Lung (tissue), 12 donors: ENCODE measurements around the gene SNX10. TPM values are rescaled to one million over a fixed set of nuclear protein-coding genes. Genes with fewer than 3 reads are reported as not detected.

Experiments used
- ATAC-seq: fragments of 200-7000 bp; cut with Tn5 transposase; one replicate; pipeline ENCODE4 v1.9.1; 2020; ENCODE audit warnings: moderate number of reproducible peaks; ENCODE audit not compliant: insufficient read depth, low FRiP score
- DNase-seq, 3 donors: peaks; one replicate each; pipeline ENCODE4 v3.0.0-alpha.2; 2013 to 2017
- H3K27ac ChIP-seq, 2 donors: one replicate each; pipeline ENCODE4 v1.5.1; 2013; ENCODE audit warnings: mild to moderate bottlenecking in 2 of 2, moderate library complexity in 2 of 2, control low read depth in 1 of 2, inconsistent platforms in 1 of 2, low read depth in 1 of 2, low read length in 1 of 2
- H3K27me3 ChIP-seq, 3 donors: one replicate each; pipeline ENCODE4 v1.5.1; 2013; ENCODE audit warnings: low read length in 2 of 3; ENCODE audit not compliant: control insufficient read depth in 3 of 3, insufficient read depth in 3 of 3
- H3K36me3 ChIP-seq, 4 donors: one replicate each; pipeline ENCODE4 v1.5.1; 2013; ENCODE audit warnings: low read length in 4 of 4, mild to moderate bottlenecking in 1 of 4, moderate library complexity in 1 of 4; ENCODE audit not compliant: control insufficient read depth in 4 of 4, insufficient read depth in 4 of 4
- H3K4me1 ChIP-seq, 5 donors: one replicate each; pipeline ENCODE4 v1.5.1; 2013; ENCODE audit warnings: low read length in 5 of 5, mild to moderate bottlenecking in 2 of 5, moderate library complexity in 1 of 5; ENCODE audit not compliant: control insufficient read depth in 5 of 5, insufficient read depth in 5 of 5
- H3K4me3 ChIP-seq: one replicate; pipeline ENCODE4 v1.5.1; 2013; ENCODE audit warnings: mild to moderate bottlenecking, control low read depth, moderate library complexity
- H3K9ac ChIP-seq, 2 donors: one replicate each; pipeline ENCODE4 v1.5.1; 2013; ENCODE audit warnings: low read length in 2 of 2, control low read depth in 1 of 2; ENCODE audit not compliant: insufficient read depth in 1 of 2
- H3K9me3 ChIP-seq, 4 donors: one replicate each; pipeline ENCODE4 v1.5.1; 2013; ENCODE audit warnings: low read length in 3 of 4, mild to moderate bottlenecking in 1 of 4, moderate library complexity in 1 of 4; ENCODE audit not compliant: control insufficient read depth in 4 of 4, insufficient read depth in 3 of 4
- WGBS, 2 donors: extraction: QIAGEN DNeasy Blood & Tissue Kit; methylation state at CpG; one replicate each; pipeline ENCODE4 v1.1.7; 2013; 5-methylcytosine and 5-hydroxymethylcytosine counted together
- polyA plus RNA-seq, 2 donors: library from polyadenylated mRNA; stranded (reverse); fragments of 200-250 nt; gene quantifications; one replicate each; pipeline ENCODE4 v1.2.1, GENCODE V29; 2013
- total RNA-seq, 2 donors: library from RNA; depleted of rRNA in 1 of 2; stranded (reverse); fragments of >200 nt in 1 of 2; gene quantifications; one replicate each; pipeline ENCODE4 v1.2.1, GENCODE V29; 2014 to 2021
- TF ChIP-seq, protein P1 (sequence below): IDR thresholded peaks from 2 replicates; pipeline ENCODE4 v1.5.1; 2012; ENCODE audit warnings: mild to moderate bottlenecking; ENCODE audit errors: control extremely low read depth, extremely low read depth
- donor health status: control.
- donor health status: control.
- donor health status: Bipolar disorder and iron deficiency.
- donor health status: healthy.
- donor health status: DM: yes; HTN: yes; CAD: no.

SNX10 gene
- total and polyA plus RNA-seq, 4 donors = 12.2 to 54.7 (median 36.7) TPM

DNA sequence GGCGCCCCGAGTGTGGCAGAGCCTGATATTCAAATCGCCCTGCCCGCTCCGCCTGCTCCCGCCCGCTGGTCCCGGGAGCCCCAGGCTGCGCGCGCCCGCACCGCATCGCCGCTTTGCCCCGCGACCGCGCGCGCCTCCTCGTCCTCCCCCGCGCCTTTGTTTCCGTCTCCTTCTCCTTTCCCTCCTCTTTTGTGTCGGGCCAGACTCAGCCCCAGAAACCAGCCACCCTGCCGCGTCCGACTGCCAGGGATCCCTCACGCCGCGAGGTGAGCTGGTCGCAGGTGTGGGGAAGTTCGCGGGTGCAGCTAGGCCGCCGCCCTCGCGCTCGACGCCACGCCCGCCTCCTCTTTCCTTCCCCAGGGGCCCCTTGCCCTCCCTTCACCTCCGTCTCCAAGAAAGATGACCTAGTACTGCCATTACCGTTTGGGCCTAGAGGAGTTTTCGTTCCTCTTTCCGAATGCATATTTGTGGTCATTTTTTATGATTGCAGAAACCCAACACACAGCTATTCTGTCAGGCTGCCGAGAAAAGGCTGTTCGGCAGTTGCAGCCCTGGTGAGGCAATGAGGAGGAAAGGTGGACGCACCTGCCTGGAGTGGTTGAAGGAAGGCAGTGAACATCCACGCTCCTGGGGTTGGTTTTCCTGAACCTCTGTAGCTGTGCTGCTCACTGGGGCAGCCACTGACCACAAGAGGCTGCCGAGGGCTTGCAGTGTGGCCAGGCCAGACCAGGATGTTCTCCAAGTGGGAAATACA, 107.3 kb downstream of the SNX10 start:
- TF ChIP-seq, protein P1, sequence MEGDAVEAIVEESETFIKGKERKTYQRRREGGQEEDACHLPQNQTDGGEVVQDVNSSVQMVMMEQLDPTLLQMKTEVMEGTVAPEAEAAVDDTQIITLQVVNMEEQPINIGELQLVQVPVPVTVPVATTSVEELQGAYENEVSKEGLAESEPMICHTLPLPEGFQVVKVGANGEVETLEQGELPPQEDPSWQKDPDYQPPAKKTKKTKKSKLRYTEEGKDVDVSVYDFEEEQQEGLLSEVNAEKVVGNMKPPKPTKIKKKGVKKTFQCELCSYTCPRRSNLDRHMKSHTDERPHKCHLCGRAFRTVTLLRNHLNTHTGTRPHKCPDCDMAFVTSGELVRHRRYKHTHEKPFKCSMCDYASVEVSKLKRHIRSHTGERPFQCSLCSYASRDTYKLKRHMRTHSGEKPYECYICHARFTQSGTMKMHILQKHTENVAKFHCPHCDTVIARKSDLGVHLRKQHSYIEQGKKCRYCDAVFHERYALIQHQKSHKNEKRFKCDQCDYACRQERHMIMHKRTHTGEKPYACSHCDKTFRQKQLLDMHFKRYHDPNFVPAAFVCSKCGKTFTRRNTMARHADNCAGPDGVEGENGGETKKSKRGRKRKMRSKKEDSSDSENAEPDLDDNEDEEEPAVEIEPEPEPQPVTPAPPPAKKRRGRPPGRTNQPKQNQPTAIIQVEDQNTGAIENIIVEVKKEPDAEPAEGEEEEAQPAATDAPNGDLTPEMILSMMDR = no peak
- WGBS, 2 donors = 1% methylated on average over 31 to 52 of the region's 52 CpGs
- H3K9me3 ChIP-seq = no peaks in the 10 kb centered on the region
- peak; percentile 50 for ATAC-seq
- H3K4me1 ChIP-seq = peaks cover 0 to 18% (median 2%) of the 10 kb centered on the region in 5 donors
- H3K27me3 ChIP-seq = no peaks in the 10 kb centered on the region
- DNase-seq = peak; percentile 54 to 78 (median 77)
- peaks cover 0 to under 1% (median 0%) of the 10 kb centered on the region in 4 donors for H3K36me3 ChIP-seq
- H3K4me3 ChIP-seq = peak overlapping the region; percentile 47
- peak overlapping the region in 1 of 2 donors; percentile 86 for H3K27ac ChIP-seq
- H3K9ac ChIP-seq = peak overlapping the region; percentile 10 to 41

DNA sequence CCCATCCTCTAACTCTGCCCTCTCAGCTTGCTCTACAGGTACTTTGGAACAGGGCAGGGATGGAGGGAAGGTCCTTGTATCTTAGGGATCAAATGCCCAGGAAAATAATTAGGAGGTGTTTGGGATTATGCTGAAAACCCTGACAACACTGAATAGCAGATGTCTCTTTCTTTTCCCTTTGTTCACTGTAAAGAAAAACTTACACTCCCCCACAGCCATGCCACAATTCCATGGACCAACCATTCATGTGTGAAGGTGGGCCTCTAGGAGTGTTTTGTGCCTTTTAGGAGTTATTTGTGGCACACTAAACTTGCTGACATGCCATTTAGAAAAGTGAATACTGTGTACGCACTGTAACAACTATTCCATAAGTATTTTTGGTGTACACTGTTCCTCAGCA, 108.1 kb downstream of the SNX10 start:
- Histone ChIP-seq H3K4me1 (peaks cover 0 to 18% (median 2%) of the 10 kb centered on the region in 5 donors), H3K9me3 (no peaks in the 10 kb centered on the region), H3K27me3 (no peaks in the 10 kb centered on the region), H3K4me3 (no peak overlapping the region), H3K36me3 (peaks cover 0 to 3% (median under 1%) of the 10 kb centered on the region in 4 donors), H3K9ac (peak overlapping the region in 1 of 2 donors; percentile 10), H3K27ac (no peak overlapping the region)
- DNase-seq = no peak
- TF ChIP-seq, protein P1 = no peak
- WGBS, 2 donors = 91 to 97% methylated on average over 1 of the region's 1 CpG
- no peak for ATAC-seq

DNA sequence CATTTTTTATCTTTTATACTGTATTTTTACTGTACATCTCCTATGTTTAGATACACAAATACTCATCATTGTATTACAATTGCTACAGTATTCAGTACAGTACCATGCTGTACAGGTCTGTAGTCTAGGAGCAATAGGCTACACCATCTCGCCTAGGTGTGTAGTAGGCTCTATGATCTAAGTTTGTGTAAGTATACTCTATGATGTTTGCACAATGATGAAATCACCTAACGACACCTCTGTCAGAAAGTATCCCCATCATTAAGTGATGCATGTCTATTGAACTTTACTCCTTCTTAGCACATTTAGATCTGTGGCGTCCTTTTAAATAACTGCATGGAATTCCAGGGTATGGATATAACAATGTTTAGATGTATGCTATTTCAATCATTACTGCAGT, 112.0 kb downstream of the SNX10 start:
- H3K36me3 ChIP-seq = peaks cover 0 to 3% (median 1%) of the 10 kb centered on the region in 4 donors
- H3K4me1 ChIP-seq = peaks cover 0 to 19% (median 0%) of the 10 kb centered on the region in 5 donors
- no peak overlapping the region for H3K27ac ChIP-seq
- no peaks in the 10 kb centered on the region for H3K27me3 ChIP-seq
- H3K9ac ChIP-seq = no peak overlapping the region
- ATAC-seq (no peak), DNase-seq (no peak)
- no peak overlapping the region for H3K4me3 ChIP-seq
- H3K9me3 ChIP-seq = no peaks in the 10 kb centered on the region
- WGBS, 2 donors = 90 to 91% methylated on average over 3 of the region's 3 CpGs
- TF ChIP-seq, protein P1 = no peak
